Measurements from ENCODE around the gene CAMK4. TPM values are rescaled to one million over a fixed set of nuclear protein-coding genes. Genes with fewer than 3 reads are reported as not detected.

CAMK4 gene
- total RNA-seq, 1 experiment from 2014 or later = 6.3 TPM

DNA sequence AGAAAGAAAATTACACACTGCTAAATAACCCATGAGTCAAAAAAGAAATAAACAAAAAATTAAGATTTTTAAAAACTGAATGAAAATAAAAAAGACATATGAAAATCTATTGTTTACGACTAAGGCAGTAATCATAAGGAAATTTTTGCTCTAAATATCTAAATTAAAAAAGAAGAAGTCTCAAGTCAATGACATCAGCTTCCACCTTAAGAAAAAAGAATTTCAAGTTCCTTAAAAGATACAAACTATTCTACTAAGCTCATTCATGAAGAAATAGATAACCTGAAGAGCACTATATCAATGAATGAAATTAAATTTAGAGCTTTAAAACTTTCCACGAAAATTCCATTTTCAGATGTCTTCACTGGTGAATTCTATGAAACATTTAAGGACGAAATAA is 303.9 kb downstream of the CAMK4 start:
- no peak for TF ChIP-seq CTCF (conservative IDR thresholded peaks at IDR 0.05)
- Histone ChIP-seq H4K91ac (ENCODE audit: insufficient read length, low read depth, low read length) (no peak overlapping the region), H3K23ac (ENCODE audit: insufficient read length, low read depth, low read length) (no peak overlapping the region), H2AK5ac (ENCODE audit: insufficient read length, low read length) (no peak overlapping the region), H3K4me1 (ENCODE audit: insufficient read depth, low read length) (no peaks in the 10 kb centered on the region), H3K79me2 (ENCODE audit: insufficient read depth, low read length) (no peaks in the 10 kb centered on the region), H4K8ac (replicated peaks; ENCODE audit: insufficient read length, low read depth, low read length) (no peak overlapping the region), H3K27me3 (ENCODE audit: insufficient read depth, low read length) (no peaks in the 10 kb centered on the region), H3T11ph (ENCODE audit: low read length) (no peak overlapping the region), H3K4me2 (ENCODE audit: insufficient read depth, insufficient read length, low read length) (no peak overlapping the region), H3K79me1 (ENCODE audit: insufficient read depth, low read depth, low read length, poor library complexity, severe bottlenecking) (no peaks in the 10 kb centered on the region), H3K56ac (ENCODE audit: insufficient read length, low read depth, low read length) (no peak overlapping the region), H2BK12ac (ENCODE audit: insufficient read length, low read depth, low read length) (no peak overlapping the region), H3K14ac (ENCODE audit: insufficient read depth, low read length) (no peak overlapping the region), H4K20me1 (ENCODE audit: control insufficient read depth, insufficient read depth, insufficient read length) (no peaks in the 10 kb centered on the region), H3K23me2 (ENCODE audit: insufficient read length, low read depth, low read length, poor library complexity, severe bottlenecking) (no peaks in the 10 kb centered on the region), H2AFZ (ENCODE audit: low read length) (no peak overlapping the region), H2BK20ac (ENCODE audit: low read depth, low read length, poor library complexity, severe bottlenecking) (no peak overlapping the region), H2BK15ac (ENCODE audit: low read depth, low read length) (no peak overlapping the region), H3K9ac (ENCODE audit: extremely low read depth, insufficient read length, low read length) (no peak overlapping the region), H2BK120ac (ENCODE audit: low read depth, low read length, poor library complexity, severe bottlenecking) (no peak overlapping the region), H3K9me3 (ENCODE audit: control insufficient read depth, low read depth, low read length) (no peaks in the 10 kb centered on the region), H2BK5ac (ENCODE audit: insufficient read length, low read length) (no peak overlapping the region), H3K4ac (ENCODE audit: low read depth, low read length) (no peak overlapping the region), H3K18ac (ENCODE audit: insufficient read length, low read depth, low read length) (no peak overlapping the region), H3K27ac (ENCODE audit: insufficient read length, low read depth, low read length) (no peak overlapping the region), H4K5ac (ENCODE audit: insufficient read length, low read depth, low read length) (no peak overlapping the region)
- WGBS (ENCODE audit: extremely low coverage, insufficient read length, low lambda C conversion rate) = no CpG with 5 or more reads among the region's 3 CpGs
- no peaks in the 10 kb centered on the region for H3K9me3 Mint-ChIP-seq
- no peak overlapping the region for H3K4me3 Mint-ChIP-seq
- H3K4me1 Mint-ChIP-seq = peaks cover 0 to 4% of the 10 kb centered on the region in 2 experiments; a peak in 2 of 4 replicates
- H3K27me3 Mint-ChIP-seq (ENCODE audit: low read depth) = no peaks in the 10 kb centered on the region
- no peak for DNase-seq
- no peaks in the 10 kb centered on the region for H3K36me3 Mint-ChIP-seq (ENCODE audit: insufficient read depth in 1 of 3, low read depth in 3 of 3)
- H3K27ac Mint-ChIP-seq = no peak overlapping the region
